IMR-90 (cell line): Measurements from ENCODE around the gene ABCA3. TPM values are rescaled to one million over a fixed set of nuclear protein-coding genes. Genes with fewer than 3 reads are reported as not detected.
A peak's percentile ranks its signal among the peaks of the same experiment; 100 is the strongest.

ENCODE experiments used
- ATAC-seq: fragments of 200-7000 bp; cut with Tn5 transposase; 2 replicates; pipeline ENCODE4 v1.9.1; 2020; ENCODE audit warnings: low read depth, mild to moderate bottlenecking, moderate library complexity
- BruUV-seq: library from RNA; stranded (reverse); fragments of 400-500 nt; replicated peaks from 2 replicates; lab custom pipeline; 2021; lab: Mats Ljungman, UMichigan
- CTCF ChIA-PET: fragments of 300-600 bp; formaldehyde crosslinking; extraction: SDS; loops from one replicate; lab custom pipeline; 2021; ENCODE audit warnings: antibody characterized with exemption; lab: Yijun Ruan, JAX
- POLR2A ChIA-PET: fragments of 300-600 bp; sonication (Branson Sonifier 250); formaldehyde crosslinking; loops from one replicate; lab custom pipeline; 2022; ENCODE audit warnings: antibody characterized with exemption; ENCODE audit not compliant: unreplicated experiment; lab: Charles Lee
- DNase-seq: peaks from one replicate; pipeline ENCODE4 v3.0.0; 2013
- H2AFZ ChIP-seq: replicated peaks from 2 replicates; pipeline ENCODE3; 2013; ENCODE audit warnings: low read length, mild to moderate bottlenecking; ENCODE audit not compliant: poor library complexity
- H2AK5ac ChIP-seq: 2 replicates; pipeline ENCODE4 v1.6.1; 2013; ENCODE audit warnings: low read depth, low read length, inconsistent platforms
- H2AK9ac ChIP-seq: replicated peaks from 2 replicates; pipeline ENCODE3; 2013; ENCODE audit warnings: mild to moderate bottlenecking, low read depth, low read length, moderate library complexity; ENCODE audit not compliant: poor library complexity
- H2BK120ac ChIP-seq: 2 replicates; pipeline ENCODE4 v1.6.1; 2013; ENCODE audit warnings: low read depth, low read length, inconsistent platforms
- H2BK15ac ChIP-seq: 3 replicates; pipeline ENCODE4 v1.6.1; 2013; ENCODE audit warnings: low read depth, low read length, inconsistent platforms
- H2BK20ac ChIP-seq: 2 replicates; pipeline ENCODE4 v1.6.1; 2013; ENCODE audit warnings: low read depth, mild to moderate bottlenecking, inconsistent platforms, low read length, moderate library complexity
- H2BK5ac ChIP-seq: 2 replicates; pipeline ENCODE4 v1.6.1; 2013; ENCODE audit warnings: mild to moderate bottlenecking, low read depth, low read length, inconsistent platforms; ENCODE audit not compliant: poor library complexity, severe bottlenecking
- H3K14ac ChIP-seq: replicated peaks from 2 replicates; pipeline ENCODE4 v1.6.1; 2013; ENCODE audit warnings: low read depth, low read length, inconsistent platforms
- H3K18ac ChIP-seq: 2 replicates; pipeline ENCODE4 v1.6.1; 2013; ENCODE audit warnings: low read depth, low read length, control low read depth
- H3K23ac ChIP-seq: 2 replicates; pipeline ENCODE4 v1.6.1; 2013; ENCODE audit warnings: low read depth, low read length, inconsistent platforms
- H3K27ac ChIP-seq: 2 replicates; pipeline ENCODE4 v1.5.1; 2013; ENCODE audit warnings: mild to moderate bottlenecking, control low read depth, low read length; ENCODE audit not compliant: insufficient read depth
- H3K27me3 ChIP-seq: 2 replicates; pipeline ENCODE4 v1.6.1; 2013; ENCODE audit warnings: low read length; ENCODE audit not compliant: control insufficient read depth, insufficient read depth
- H3K36me3 ChIP-seq: 2 replicates; pipeline ENCODE4 v1.6.1; 2013; ENCODE audit warnings: low read length, mixed read lengths; ENCODE audit not compliant: control insufficient read depth, insufficient read depth
- H3K4ac ChIP-seq: 2 replicates; pipeline ENCODE4 v1.6.1; 2013; ENCODE audit warnings: low read depth, low read length, inconsistent platforms
- H3K4me1 ChIP-seq: 2 replicates; pipeline ENCODE4 v1.6.1; 2013; ENCODE audit warnings: low read length, mixed read lengths; ENCODE audit not compliant: control insufficient read depth, insufficient read depth
- H3K4me2 ChIP-seq: 2 replicates; pipeline ENCODE4 v1.6.1; 2013; ENCODE audit warnings: low read depth, mild to moderate bottlenecking, control low read depth, low read length, moderate library complexity
- H3K4me3 ChIP-seq: 2 replicates; pipeline ENCODE4 v1.5.1; 2013; ENCODE audit warnings: low read depth, mild to moderate bottlenecking, control low read depth, low read length, moderate library complexity; ENCODE audit not compliant: insufficient read depth
- H3K56ac ChIP-seq: 2 replicates; pipeline ENCODE4 v1.6.1; 2013; ENCODE audit warnings: low read length, inconsistent platforms; ENCODE audit not compliant: insufficient read depth; ENCODE audit errors: extremely low read depth
- H3K79me1 ChIP-seq, 2 experiments: 2 replicates each; pipeline ENCODE4 v1.6.1; 2013; ENCODE audit warnings: low read length in 2 of 2, inconsistent platforms in 1 of 2, low read depth in 1 of 2
- H3K9ac ChIP-seq: 2 replicates; pipeline ENCODE4 v1.6.1; 2013; ENCODE audit warnings: low read depth, low read length, control low read depth
- H3K9me1 ChIP-seq: 2 replicates; pipeline ENCODE4 v1.6.1; 2013; ENCODE audit warnings: low read length, inconsistent platforms; ENCODE audit not compliant: insufficient read depth
- H3K9me3 ChIP-seq: 2 replicates; pipeline ENCODE4 v1.6.1; 2013; ENCODE audit warnings: low read length; ENCODE audit not compliant: control insufficient read depth, insufficient read depth
- H4K20me1 ChIP-seq: 2 replicates; pipeline ENCODE4 v1.6.1; 2013; ENCODE audit warnings: low read length, inconsistent platforms; ENCODE audit not compliant: insufficient read depth
- H4K5ac ChIP-seq: 2 replicates; pipeline ENCODE4 v1.6.1; 2013; ENCODE audit warnings: mild to moderate bottlenecking, low read depth, low read length, control low read depth
- H4K8ac ChIP-seq, 2 experiments: 2 replicates each; pipeline ENCODE4 v1.6.1; 2013; ENCODE audit warnings: low read depth in 2 of 2, low read length in 2 of 2, control low read depth in 1 of 2, inconsistent platforms in 1 of 2
- H4K91ac ChIP-seq: 2 replicates; pipeline ENCODE4 v1.6.1; 2013; ENCODE audit warnings: low read depth, low read length, inconsistent platforms; ENCODE audit not compliant: insufficient read depth
- BHLHE40 ChIP-seq: fragments of 150-350 bp; IDR thresholded peaks from 2 replicates; pipeline ENCODE4 v1.6.1; 2016; ENCODE audit warnings: mild to moderate bottlenecking, low read depth, low read length
- CEBPB ChIP-seq: IDR thresholded peaks from 2 replicates; pipeline ENCODE4 v1.6.1; 2012; ENCODE audit warnings: low read depth, low read length, improper control_type of control experiment
- CHD1 ChIP-seq: IDR thresholded peaks from 2 replicates; pipeline ENCODE4 v1.6.1; 2012; ENCODE audit warnings: low read depth, low read length, improper control_type of control experiment
- ELK1 ChIP-seq: fragments of 150-350 bp; IDR thresholded peaks from 2 replicates; pipeline ENCODE4 v1.6.1; 2016; ENCODE audit warnings: low read depth, mild to moderate bottlenecking, low read length, moderate library complexity, borderline replicate concordance
- FOS ChIP-seq: fragments of 150-350 bp; IDR thresholded peaks from 2 replicates; pipeline ENCODE4 v1.6.1; 2016; ENCODE audit warnings: low read depth, low read length
- MAFK ChIP-seq: IDR thresholded peaks from 2 replicates; pipeline ENCODE4 v1.6.1; 2012; ENCODE audit warnings: low read depth, low read length, improper control_type of control experiment
- MXI1 ChIP-seq: IDR thresholded peaks from 2 replicates; pipeline ENCODE4 v1.6.1; 2012; ENCODE audit warnings: low read depth, mild to moderate bottlenecking, low read length, moderate library complexity, borderline replicate concordance
- NFE2L2 ChIP-seq: fragments of 150-350 bp; IDR thresholded peaks from 2 replicates; pipeline ENCODE4 v1.6.1; 2016; ENCODE audit warnings: low read depth, mild to moderate bottlenecking, low read length
- POLR2A ChIP-seq: IDR thresholded peaks from 2 replicates; pipeline ENCODE4 v1.6.1; 2012; ENCODE audit warnings: mild to moderate bottlenecking, low read depth, low read length
- RAD21 ChIP-seq: IDR thresholded peaks from 2 replicates; pipeline ENCODE4 v1.6.1; 2012; ENCODE audit warnings: low read length, improper control_type of control experiment
- RCOR1 ChIP-seq: IDR thresholded peaks from 2 replicates; pipeline ENCODE4 v1.6.1; 2012; ENCODE audit warnings: mild to moderate bottlenecking, low read length, improper control_type of control experiment; ENCODE audit not compliant: insufficient replicate concordance
- RFX5 ChIP-seq: IDR thresholded peaks from 2 replicates; pipeline ENCODE4 v1.8.0; 2012; ENCODE audit warnings: low read depth, mild to moderate bottlenecking, low read length, moderate library complexity
- SMC3 ChIP-seq: fragments of 150-350 bp; IDR thresholded peaks from 2 replicates; pipeline ENCODE4 v1.6.1; 2016; ENCODE audit warnings: low read depth, mild to moderate bottlenecking, antibody characterized with exemption, low read length, moderate library complexity
- USF2 ChIP-seq: fragments of 150-350 bp; IDR thresholded peaks from 2 replicates; pipeline ENCODE4 v1.6.1; 2017; ENCODE audit warnings: mild to moderate bottlenecking, antibody characterized with exemption, low read length, low read depth
- WGBS, 2 experiments: methylation state at CpG; one replicate each; pipeline versions ENCODE4 v1.1.5 to v1.1.7; 2013; ENCODE audit warnings: missing lambda C conversion rate in 2 of 2; ENCODE audit not compliant: insufficient read length in 1 of 2; ENCODE audit errors: extremely low coverage in 2 of 2; 5-methylcytosine and 5-hydroxymethylcytosine counted together
- dilution Hi-C: fragments of 300-500 bp; cut with HindIII; formaldehyde crosslinking; loops from one replicate; pipeline ENCODE4 v1.14.3; 2018; ENCODE audit warnings: low sequenced_read_pairs; ENCODE audit not compliant: unreplicated experiment
- in situ Hi-C: fragments of 300-500 bp; cut with MboI; formaldehyde crosslinking; loops from 3 replicates; pipeline ENCODE4 v1.14.3; 2019; ENCODE audit warnings: low sequenced_read_pairs, inconsistent platforms, mixed read lengths
- intact Hi-C: fragments of 100-400 bp; cut with micrococcal nuclease; formaldehyde crosslinking; loops from 2 replicates; pipeline ENCODE4 v1.10.0; 2022
- polyA plus RNA-seq, 3 experiments: library from polyadenylated mRNA; depleted of rRNA; stranded (reverse); fragments of >200 nt; gene quantifications; 2 replicates each; pipeline ENCODE4 v1.2.3, GENCODE V29; 2012; ENCODE audit warnings: low replicate concordance in 1 of 3
- total RNA-seq: library from RNA; depleted of rRNA; stranded (reverse); fragments of >200 nt; gene quantifications from 2 replicates; pipeline ENCODE4 v1.2.3, GENCODE V29; 2012
- TF ChIP-seq, protein P1 (sequence below): conservative IDR thresholded peaks from 2 replicates; pipeline ENCODE4 v1.5.1; 2012; ENCODE audit warnings: mild to moderate bottlenecking, low read depth, low read length, improper control_type of control experiment

The ABCA3 gene
- total and polyA plus RNA-seq, 2 of the 4 experiments (the other 2 are of a cell fraction): 0.18 to 0.22 TPM

GRCh38 chr16:2226245-2226793, 114.2 kb downstream of the ABCA3 start:
- H4K5ac ChIP-seq: no peak overlapping the region
- in situ Hi-C loops: no loop called here
- no peak for DNase-seq
- H3K4me3 ChIP-seq: no peak overlapping the region
- intact Hi-C loops: no loop called here
- WGBS, 2 experiments: 30% methylated on average over 2 of the region's 9 CpGs; no CpG with 5 or more reads in 1 of the 2 experiments
- dilution Hi-C loops: no loop called here
- H3K27ac ChIP-seq: no peak overlapping the region
- no peak overlapping the region for H2BK120ac ChIP-seq
- H3K27me3 ChIP-seq: no peaks in the 10 kb centered on the region
- H3K9me3 ChIP-seq: no peaks in the 10 kb centered on the region
- ChIA-PET POLR2A (interaction anchor here (0.8 kb wide), 1 partner anchor 12 kb away, joined by 10 read pairs; no protein-coding TSS in a partner anchor), CTCF (interaction anchor here (1.4 kb wide), 1 partner anchor 11 kb away, joined by 4 read pairs; no protein-coding TSS in a partner anchor)
- no peak overlapping the region for H3K9ac ChIP-seq
- H3K4ac ChIP-seq: peak overlapping the region; percentile 19; the same call in 1 of the 2 replicates
- peaks cover 23% of the 10 kb centered on the region; the same call in 1 of the 2 replicates for H3K36me3 ChIP-seq
- H3K9me1 ChIP-seq: peaks cover 15% of the 10 kb centered on the region; the same call in 1 of the 2 replicates
- ATAC-seq: no peak
- no peak overlapping the region for H4K8ac ChIP-seq
- no peak overlapping the region for H4K91ac ChIP-seq
- peak overlapping the region; percentile 30 for H2BK5ac ChIP-seq
- 0 out of 2 replicates have a peak overlapping the region, but pooled peaks have one; percentile 3 for H3K23ac ChIP-seq
- H2BK15ac ChIP-seq: no peak overlapping the region
- H2AFZ ChIP-seq: no peak overlapping the region
- no peak overlapping the region for H2BK20ac ChIP-seq
- no peak overlapping the region for H3K18ac ChIP-seq
- peak overlapping the region; percentile 82 for H2AK9ac ChIP-seq
- peak overlapping the region; percentile 37; the same call in 1 of the 2 replicates for H2AK5ac ChIP-seq
- H3K14ac ChIP-seq: no peak overlapping the region
- no TSS peak for BruUV-seq
- peaks cover 12% of the 10 kb centered on the region for H3K4me1 ChIP-seq
- peaks cover 24% of the 10 kb centered on the region for H4K20me1 ChIP-seq
- H3K4me2 ChIP-seq: peak overlapping the region; percentile 50
- peaks cover 2 to 45% of the 10 kb centered on the region in 2 experiments; a peak in 3 of 4 replicates for H3K79me1 ChIP-seq
- no peak overlapping the region for H3K56ac ChIP-seq
- no peak for TF ChIP-seq CEBPB
- TF ChIP-seq BHLHE40: no peak
- no peak for TF ChIP-seq RCOR1
- no peak for TF ChIP-seq MAFK
- no peak for TF ChIP-seq MXI1
- no peak for TF ChIP-seq RFX5
- no peak for TF ChIP-seq SMC3
- TF ChIP-seq USF2: no peak
- no peak for TF ChIP-seq ELK1
- no peak for TF ChIP-seq RAD21
- TF ChIP-seq POLR2A: no peak
- no peak for TF ChIP-seq CHD1
- no peak for TF ChIP-seq NFE2L2
- TF ChIP-seq, protein P1, sequence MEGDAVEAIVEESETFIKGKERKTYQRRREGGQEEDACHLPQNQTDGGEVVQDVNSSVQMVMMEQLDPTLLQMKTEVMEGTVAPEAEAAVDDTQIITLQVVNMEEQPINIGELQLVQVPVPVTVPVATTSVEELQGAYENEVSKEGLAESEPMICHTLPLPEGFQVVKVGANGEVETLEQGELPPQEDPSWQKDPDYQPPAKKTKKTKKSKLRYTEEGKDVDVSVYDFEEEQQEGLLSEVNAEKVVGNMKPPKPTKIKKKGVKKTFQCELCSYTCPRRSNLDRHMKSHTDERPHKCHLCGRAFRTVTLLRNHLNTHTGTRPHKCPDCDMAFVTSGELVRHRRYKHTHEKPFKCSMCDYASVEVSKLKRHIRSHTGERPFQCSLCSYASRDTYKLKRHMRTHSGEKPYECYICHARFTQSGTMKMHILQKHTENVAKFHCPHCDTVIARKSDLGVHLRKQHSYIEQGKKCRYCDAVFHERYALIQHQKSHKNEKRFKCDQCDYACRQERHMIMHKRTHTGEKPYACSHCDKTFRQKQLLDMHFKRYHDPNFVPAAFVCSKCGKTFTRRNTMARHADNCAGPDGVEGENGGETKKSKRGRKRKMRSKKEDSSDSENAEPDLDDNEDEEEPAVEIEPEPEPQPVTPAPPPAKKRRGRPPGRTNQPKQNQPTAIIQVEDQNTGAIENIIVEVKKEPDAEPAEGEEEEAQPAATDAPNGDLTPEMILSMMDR: no peak
- TF ChIP-seq FOS: no peak
